ENCODE measurements around the gene C1QC.
"Not testable (repeated sequence)": the region's sequence is repeated elsewhere in the genome, so short reads cannot be mapped to it uniquely, and the experiment has no call there.

Gene C1QC

GRCh38 chr1:22651941-22652856 lies 8.8 kb downstream of the C1QC start:
- no peak for DNase-seq

GRCh38 chr1:22652881-22653316 lies 9.5 kb downstream of the C1QC start, which contains the start of gene C1QB:
TSS of gene C1QB (plus strand) at chr1:22653236. CDS start at chr1:22659463, 6,227 bp downstream.
- DNase-seq = no peak

- DNase-seq = no peak
Measured at GRCh38 chr1:22654692-22655091, 11.3 kb downstream of the C1QC start.

- DNase-seq = no peak
Measured at GRCh38 chr1:22658385-22659163, 15.1 kb downstream of the C1QC start.

DNA sequence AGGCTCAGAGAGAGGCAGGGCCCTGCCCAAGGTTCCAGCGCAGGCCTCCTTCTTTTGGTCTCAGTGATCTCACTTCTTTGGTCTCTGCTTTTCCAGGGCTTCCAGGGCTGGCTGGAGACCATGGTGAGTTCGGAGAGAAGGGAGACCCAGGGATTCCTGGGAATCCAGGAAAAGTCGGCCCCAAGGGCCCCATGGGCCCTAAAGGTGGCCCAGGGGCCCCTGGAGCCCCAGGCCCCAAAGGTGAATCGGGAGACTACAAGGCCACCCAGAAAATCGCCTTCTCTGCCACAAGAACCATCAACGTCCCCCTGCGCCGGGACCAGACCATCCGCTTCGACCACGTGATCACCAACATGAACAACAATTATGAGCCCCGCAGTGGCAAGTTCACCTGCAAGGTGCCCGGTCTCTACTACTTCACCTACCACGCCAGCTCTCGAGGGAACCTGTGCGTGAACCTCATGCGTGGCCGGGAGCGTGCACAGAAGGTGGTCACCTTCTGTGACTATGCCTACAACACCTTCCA lies 17.3 kb downstream of the C1QC start:
- no peak for DNase-seq

- no peak for DNase-seq
Measured at GRCh38 chr1:22661880-22662279, 18.4 kb downstream of the C1QC start.

DNA sequence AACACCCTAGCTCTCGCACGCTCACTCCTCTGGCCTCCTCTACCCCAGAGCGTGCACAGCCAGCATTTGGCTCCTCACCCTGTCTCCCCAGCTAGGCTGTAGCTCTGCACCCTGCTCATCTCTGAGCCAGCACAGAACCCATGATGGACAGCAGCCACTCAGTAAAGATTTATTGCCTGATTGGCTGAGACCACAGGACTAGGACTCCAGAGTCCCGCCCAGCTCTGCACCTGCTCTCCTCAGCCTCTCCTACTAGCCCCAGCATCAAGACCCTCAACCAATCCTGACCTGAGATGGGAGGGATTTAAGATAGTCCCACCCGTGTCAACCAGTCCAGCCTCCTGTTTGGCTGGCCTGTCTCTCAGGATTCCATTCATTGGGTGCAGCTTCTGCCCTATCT lies 18.9 kb downstream of the C1QC start:
- no peak for DNase-seq

- DNase-seq = no peak
Measured at GRCh38 chr1:22662986-22663408, 19.6 kb downstream of the C1QC start.

DNA sequence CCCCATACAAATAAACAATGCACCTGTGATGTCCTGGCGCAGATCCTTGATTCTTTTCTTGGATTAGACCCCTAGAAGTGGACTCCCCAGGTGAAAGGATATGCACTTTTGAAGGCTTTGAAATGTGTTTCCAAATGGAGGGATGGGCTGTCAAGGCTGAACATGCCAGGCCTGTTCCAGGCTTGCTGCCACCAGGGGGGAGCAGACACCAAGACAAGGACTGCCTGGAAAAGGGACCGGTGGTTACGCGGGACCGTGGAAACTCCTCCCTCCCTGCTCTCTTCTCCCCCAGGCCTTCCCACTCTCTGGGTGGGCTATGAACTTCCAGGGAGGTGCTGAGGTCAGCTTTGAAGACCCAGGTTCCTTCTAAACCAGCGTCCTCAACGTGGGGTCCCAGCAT lies 22.3 kb downstream of the C1QC start:
- no peak for DNase-seq

GRCh38 chr1:22666412-22666811 lies 23.0 kb downstream of the C1QC start:
- DNase-seq = no peak

- not testable (repeated sequence) for DNase-seq
Measured at GRCh38 chr1:22668840-22669239, 25.4 kb downstream of the C1QC start.

GRCh38 chr1:22670352-22670975 lies 27.0 kb downstream of the C1QC start:
- DNase-seq = no peak

GRCh38 chr1:22671999-22672398 lies 28.6 kb downstream of the C1QC start:
- DNase-seq = no peak

DNA sequence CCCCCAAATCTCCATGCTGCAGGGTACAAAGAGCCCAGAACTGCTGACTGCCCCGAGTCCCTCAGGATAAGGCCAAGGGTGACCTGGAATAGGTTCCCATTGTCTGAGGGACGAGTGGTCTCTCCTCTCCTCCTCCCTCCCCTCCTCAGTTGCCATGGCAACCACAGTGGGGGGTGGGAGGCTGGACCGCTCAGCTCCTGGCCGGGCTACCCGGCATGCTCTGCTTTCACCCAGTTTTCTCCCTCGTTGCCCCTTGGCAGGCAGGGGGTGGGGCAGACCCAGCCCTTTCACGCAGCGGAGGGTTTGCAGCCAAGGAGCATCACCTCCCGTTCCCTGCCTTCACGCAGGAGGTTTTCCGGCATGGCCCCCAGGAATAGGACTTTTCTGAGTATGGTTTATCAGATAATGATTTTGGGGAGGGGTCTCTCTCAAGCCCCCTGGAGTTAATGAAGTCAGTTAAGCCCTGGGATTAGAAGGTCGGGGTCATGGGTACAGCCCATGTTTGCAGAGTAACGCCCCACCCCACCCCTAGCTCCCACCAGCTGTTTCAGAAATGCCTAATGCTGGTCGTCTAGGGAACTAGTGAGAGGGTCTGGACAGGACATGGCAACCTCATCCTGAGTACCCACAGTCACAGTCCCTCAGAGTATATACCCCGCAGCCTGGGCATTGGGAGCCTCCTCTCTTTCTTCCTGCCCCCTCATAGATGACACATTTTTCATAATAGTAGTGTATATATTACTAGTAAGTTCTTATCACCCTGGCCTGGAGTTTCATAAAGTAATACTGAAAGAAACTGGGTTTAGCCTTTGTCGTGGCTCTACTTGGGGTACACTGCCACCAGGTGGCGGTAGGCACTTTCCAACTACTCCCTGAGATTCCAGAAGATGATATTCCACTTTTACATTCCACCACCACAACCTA lies 30.3 kb downstream of the C1QC start:
- DNase-seq = no peak

- DNase-seq = no peak
Measured at GRCh38 chr1:22674410-22674749, 30.9 kb downstream of the C1QC start.

DNA sequence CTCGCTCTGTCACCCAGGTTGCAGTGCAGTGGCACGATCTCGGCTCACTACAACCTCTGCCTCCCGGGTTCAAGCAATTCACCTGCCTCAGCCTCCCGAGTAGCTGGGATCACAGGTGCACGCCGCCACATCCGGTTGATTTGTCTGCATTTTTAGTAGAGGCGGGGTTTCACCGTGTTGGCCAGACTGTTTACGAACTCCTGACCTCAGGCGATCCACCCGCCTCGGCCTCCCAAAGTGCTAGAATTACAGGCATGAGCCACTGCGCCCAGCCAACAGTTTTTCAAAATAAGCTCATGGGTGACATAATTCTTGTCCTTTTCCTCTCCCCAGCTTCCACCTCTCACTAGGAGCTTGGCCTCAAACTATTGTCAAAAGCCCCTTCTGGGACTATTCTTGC lies 32.7 kb downstream of the C1QC start:
- DNase-seq = not testable (repeated sequence)

GRCh38 chr1:22676916-22677583 lies 33.6 kb downstream of the C1QC start:
- DNase-seq = no peak

DNA sequence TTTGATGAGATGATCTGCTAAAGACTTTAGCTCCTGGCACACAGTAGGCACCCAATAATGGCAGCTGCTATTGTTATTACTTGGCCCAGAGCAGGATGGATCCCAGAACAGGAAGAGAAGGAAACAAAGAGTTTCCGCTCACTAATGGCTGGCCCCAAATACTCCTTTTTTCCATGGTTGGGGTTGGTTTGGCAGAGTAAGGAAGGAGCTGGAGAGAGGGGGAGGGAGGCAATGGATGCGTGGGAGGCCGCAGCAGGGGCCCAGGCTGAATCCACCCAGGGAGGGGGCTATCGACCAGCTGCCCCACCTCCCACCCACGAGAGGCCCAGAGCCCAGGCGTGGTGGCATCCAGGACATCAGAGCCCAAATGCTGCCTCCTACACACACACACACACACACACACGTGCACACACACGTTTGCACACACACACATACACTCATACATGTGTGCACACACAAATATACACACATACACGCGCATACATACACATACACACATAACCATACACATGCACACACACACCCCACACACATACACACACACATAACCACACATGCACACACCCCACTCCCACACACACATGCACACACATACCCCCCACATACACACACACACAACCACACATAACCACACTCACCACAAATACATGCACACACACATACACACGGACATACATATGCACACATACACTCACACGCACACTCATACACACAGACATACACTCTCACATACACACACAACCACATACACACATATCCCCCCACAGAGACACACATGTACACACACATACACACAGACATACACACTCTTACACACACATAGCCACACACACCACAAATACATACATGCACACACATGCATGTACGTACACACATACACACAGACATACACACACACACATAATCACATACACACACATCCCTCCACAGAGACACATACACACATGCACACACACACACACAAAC lies 34.8 kb downstream of the C1QC start:
- DNase-seq = no peak

DNA sequence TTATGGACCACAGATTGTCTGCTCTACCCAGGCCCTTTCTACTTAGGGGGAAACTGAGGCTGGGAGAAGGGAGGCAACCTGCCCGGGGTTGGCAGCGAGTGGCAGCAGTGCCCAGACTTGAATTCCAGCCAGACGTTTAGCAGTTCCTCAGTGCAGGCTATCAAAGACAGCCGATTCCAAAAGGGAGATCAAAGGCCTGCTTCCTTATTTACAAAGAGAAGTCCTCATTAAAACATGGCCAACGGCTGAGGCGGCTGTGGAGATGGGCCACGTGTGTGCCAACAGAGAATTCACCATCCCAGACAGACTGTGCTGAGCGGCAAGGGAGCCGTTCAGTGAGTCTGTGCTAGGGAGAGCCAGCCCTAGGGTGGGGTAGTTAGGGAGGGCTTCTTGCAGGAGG lies 37.3 kb downstream of the C1QC start:
- no peak for DNase-seq

GRCh38 chr1:22681556-22682276 lies 38.3 kb downstream of the C1QC start:
- DNase-seq = no peak
